Measurements from ENCODE around the gene SPSB1. TPM values are rescaled to one million over a fixed set of nuclear protein-coding genes. Genes with fewer than 3 reads are reported as not detected.

Gene SPSB1
- total and polyA plus RNA-seq, 2 experiments from 2014 or later: 2.4 to 6.8 TPM

- Histone ChIP-seq H2AFZ (no peak overlapping the region), H3K27me3 (ENCODE audit: insufficient read depth) (no peaks in the 10 kb centered on the region), H3K9me2 (ENCODE audit: insufficient read depth) (no peaks in the 10 kb centered on the region), H3K79me2 (replicated peaks; ENCODE audit: insufficient read depth) (no peaks in the 10 kb centered on the region), H3K4me2 (peak overlapping the region; percentile 8), H3K36me3 (ENCODE audit: insufficient read depth) (no peaks in the 10 kb centered on the region), H3K27ac (ENCODE audit: low read depth) (peak overlapping the region; percentile 13; the same call in 1 of the 2 replicates), H3K4me3 (0 out of 2 replicates have a peak overlapping the region, but pooled peaks have one; percentile 5), H3K4me1 (ENCODE audit: insufficient read depth) (peaks cover 29% of the 10 kb centered on the region), H3F3A (replicated peaks; ENCODE audit: low read depth) (no peaks in the 10 kb centered on the region), H4K20me1 (replicated peaks; ENCODE audit: insufficient read depth) (no peaks in the 10 kb centered on the region)
- ATAC-seq (peak; percentile 51), DNase-seq (ENCODE audit: low spot score) (peak; percentile 64)
- peaks cover 54% of the 10 kb centered on the region for H3K4me1 Mint-ChIP-seq
- H3K27ac Mint-ChIP-seq: 0 out of 2 replicates have a peak overlapping the region, but pooled peaks have one; percentile 9
- H3K27me3 Mint-ChIP-seq (ENCODE audit: insufficient read depth, low read depth, poor library complexity): peaks cover 12% of the 10 kb centered on the region
- H3K36me3 Mint-ChIP-seq (ENCODE audit: low read depth): no peaks in the 10 kb centered on the region; the same call in 2 of the 3 replicates
- H3K4me3 Mint-ChIP-seq: peak overlapping the region; percentile 30
- H3K9me3 Mint-ChIP-seq: peaks cover under 1% of the 10 kb centered on the region; the same call in 2 of the 3 replicates
- TF ChIP-seq EZH2phosphoT487 (IDR thresholded peaks at IDR 0.05; ENCODE audit: unreplicated experiment): no peak
- no peak for TF ChIP-seq POLR2AphosphoS5 (IDR thresholded peaks at IDR 0.05; ENCODE audit: low read depth)
- TF ChIP-seq REST (IDR thresholded peaks at IDR 0.05; ENCODE audit: unreplicated experiment): no peak
- no peak for TF ChIP-seq STAT1 (IDR thresholded peaks at IDR 0.05; ENCODE audit: unreplicated experiment)
- no peak for TF ChIP-seq JUNB (IDR thresholded peaks at IDR 0.05; ENCODE audit: unreplicated experiment)
- no peak for TF ChIP-seq ETS1 (IDR thresholded peaks at IDR 0.05)
- no peak for TF ChIP-seq CREB1 (CRISPR knock-in tag; IDR thresholded peaks at IDR 0.05; ENCODE audit: low read depth)
- TF ChIP-seq CTCF (conservative IDR thresholded peaks at IDR 0.05; ENCODE audit: low read depth in 2 of 2): no peak
- TF ChIP-seq ZNF331 (CRISPR knock-in tag; IDR thresholded peaks at IDR 0.05; ENCODE audit: low read depth): no peak
Measured at GRCh38 chr1:9253004-9253403, 39.7 kb upstream of the SPSB1 start.

All from GM23338 (cell line).